GM21528 (cell line): ENCODE results near the gene LCN1.
"Not testable (repeated sequence)": the region's sequence is repeated elsewhere in the genome, so short reads cannot be mapped to it uniquely, and the experiment has no call there.

Experiments used
- ATAC-seq: cut with Tn5 transposase; IDR thresholded peaks from one replicate; pipeline ENCODE4 v1.9.1; 2021; ENCODE audit warnings: mild to moderate bottlenecking, moderate library complexity; ENCODE audit not compliant: unreplicated experiment, low FRiP score

The LCN1 gene

GRCh38 chr9:135522137-135522877 is 1.1 kb downstream of the LCN1 start:
- ATAC-seq = no peak

- no peak for ATAC-seq
These were observed 1.7 kb downstream of the LCN1 start for GRCh38 chr9:135522931-135523330.

- no peak for ATAC-seq
These were observed 2.4 kb downstream of the LCN1 start for GRCh38 chr9:135523521-135524129.

GRCh38 chr9:135524130-135524861 is 3.1 kb downstream of the LCN1 start:
- ATAC-seq = no peak

- no peak for ATAC-seq
These were observed 4.2 kb downstream of the LCN1 start for GRCh38 chr9:135525241-135526088.

- no peak for ATAC-seq
These were observed 5.0 kb downstream of the LCN1 start for GRCh38 chr9:135526089-135526729.

- no peak for ATAC-seq
These were observed 5.7 kb downstream of the LCN1 start for GRCh38 chr9:135526730-135527571.

- not testable (repeated sequence) for ATAC-seq
These were observed 7.7 kb downstream of the LCN1 start for GRCh38 chr9:135528842-135529435.

- ATAC-seq = no peak
These were observed 8.9 kb downstream of the LCN1 start for GRCh38 chr9:135530146-135530545.

- no peak for ATAC-seq
These were observed 9.9 kb downstream of the LCN1 start for GRCh38 chr9:135531096-135531495.

GRCh38 chr9:135533113-135533512 is 11.9 kb downstream of the LCN1 start:
- no peak for ATAC-seq

- ATAC-seq = no peak
These were observed 12.4 kb downstream of the LCN1 start for GRCh38 chr9:135533674-135534073.

GRCh38 chr9:135534192-135534711 is 13.0 kb downstream of the LCN1 start:
- not testable (repeated sequence) for ATAC-seq

- ATAC-seq = not testable (repeated sequence)
These were observed 13.6 kb downstream of the LCN1 start for GRCh38 chr9:135534826-135535225.

GRCh38 chr9:135535631-135536030 is 14.4 kb downstream of the LCN1 start:
- ATAC-seq = not testable (repeated sequence)

GRCh38 chr9:135536216-135536615 is 15.0 kb downstream of the LCN1 start:
- ATAC-seq = no peak

GRCh38 chr9:135543262-135543894 is 22.1 kb downstream of the LCN1 start:
- ATAC-seq = not testable (repeated sequence)

GRCh38 chr9:135544981-135545635 is 23.9 kb downstream of the LCN1 start:
- ATAC-seq = no peak
